Measurements from ENCODE around the gene TSHZ2. TPM values are rescaled to one million over a fixed set of nuclear protein-coding genes. Genes with fewer than 3 reads are reported as not detected.

The TSHZ2 gene
- polyA plus RNA-seq, 1 donor from 2014 or later: 4.6 TPM

DNA sequence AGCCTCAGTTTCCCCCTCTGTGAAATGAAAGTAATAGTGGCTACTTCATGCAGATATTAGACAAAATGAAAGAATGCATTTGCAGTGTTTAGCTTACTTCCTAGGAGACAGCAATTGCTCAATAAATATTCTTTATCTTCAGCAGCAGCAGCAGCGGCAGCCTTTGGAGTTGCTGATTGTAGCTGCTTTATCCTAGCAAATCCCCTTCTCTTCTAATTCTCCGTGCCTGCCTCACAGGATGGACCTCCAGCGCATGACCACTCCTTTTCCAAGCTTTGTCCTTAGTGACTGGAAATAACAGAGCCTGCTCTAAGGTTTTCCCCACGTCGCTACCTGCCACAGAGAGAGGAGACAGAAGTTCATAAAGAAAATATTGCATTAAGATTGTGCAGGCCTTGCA lies 279.8 kb downstream of the TSHZ2 start:
- H3K9me2 ChIP-seq (ENCODE audit: insufficient read depth, low read length): no peaks in the 10 kb centered on the region
- no peaks in the 10 kb centered on the region for H3F3A ChIP-seq (ENCODE audit: insufficient read depth, low read length, poor library complexity, severe bottlenecking)
- TF ChIP-seq EP300 (conservative IDR thresholded peaks at IDR 0.05; ENCODE audit: poor library complexity, severe bottlenecking) (no peak), SMC3 (conservative IDR thresholded peaks at IDR 0.05; ENCODE audit: poor library complexity) (no peak), MXI1 (conservative IDR thresholded peaks at IDR 0.05; ENCODE audit: poor library complexity, severe bottlenecking) (no peak)
- no peak overlapping the region for H3K9ac ChIP-seq (ENCODE audit: low read length)
- no peak overlapping the region for H3K4me2 ChIP-seq (ENCODE audit: low read length)
- no peak overlapping the region for H3K4me3 ChIP-seq (ENCODE audit: low read length)
- no peaks in the 10 kb centered on the region for H4K20me1 ChIP-seq (ENCODE audit: insufficient read depth)
- H3K27ac ChIP-seq (ENCODE audit: low read length): no peak overlapping the region
- no peak overlapping the region for H2AFZ ChIP-seq (ENCODE audit: low read depth, low read length)
- no peaks in the 10 kb centered on the region for H3K27me3 ChIP-seq (ENCODE audit: insufficient read depth, low read depth, low read length)
- no peaks in the 10 kb centered on the region for H3K79me2 ChIP-seq (replicated peaks; ENCODE audit: insufficient read depth, low read length)
- no peaks in the 10 kb centered on the region for H3K9me3 ChIP-seq (ENCODE audit: low read length)
- peaks cover 4% of the 10 kb centered on the region for H3K36me3 ChIP-seq (ENCODE audit: insufficient read depth, low read length)

DNA sequence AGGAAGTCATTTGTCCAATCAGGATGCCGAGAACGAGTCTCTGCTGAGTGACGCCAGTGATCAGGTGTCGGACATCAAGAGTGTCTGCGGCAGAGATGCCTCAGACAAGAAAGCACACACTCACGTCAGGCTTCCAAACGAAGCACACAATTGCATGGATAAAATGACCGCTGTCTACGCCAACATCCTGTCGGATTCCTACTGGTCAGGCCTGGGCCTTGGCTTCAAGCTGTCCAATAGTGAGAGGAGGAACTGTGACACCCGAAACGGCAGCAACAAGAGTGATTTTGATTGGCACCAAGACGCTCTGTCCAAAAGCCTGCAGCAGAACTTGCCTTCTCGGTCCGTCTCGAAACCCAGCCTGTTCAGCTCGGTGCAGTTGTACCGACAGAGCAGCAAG lies 281.5 kb downstream of the TSHZ2 start:
- no peaks in the 10 kb centered on the region for H3K9me3 ChIP-seq (ENCODE audit: low read length)
- no peaks in the 10 kb centered on the region for H3F3A ChIP-seq (ENCODE audit: insufficient read depth, low read length, poor library complexity, severe bottlenecking)
- no peak overlapping the region for H3K27ac ChIP-seq (ENCODE audit: low read length)
- no peak overlapping the region for H3K4me2 ChIP-seq (ENCODE audit: low read length)
- no peak overlapping the region for H3K9ac ChIP-seq (ENCODE audit: low read length)
- no peak overlapping the region for H2AFZ ChIP-seq (ENCODE audit: low read depth, low read length)
- H3K4me3 ChIP-seq (ENCODE audit: low read length): no peak overlapping the region
- H3K79me2 ChIP-seq (replicated peaks; ENCODE audit: insufficient read depth, low read length): no peaks in the 10 kb centered on the region
- H3K36me3 ChIP-seq (ENCODE audit: insufficient read depth, low read length): peaks cover 8% of the 10 kb centered on the region
- TF ChIP-seq TAF1 (IDR thresholded peaks at IDR 0.05; ENCODE audit: low read depth) (no peak), RAD21 (conservative IDR thresholded peaks at IDR 0.05) (no peak), SMC3 (conservative IDR thresholded peaks at IDR 0.05; ENCODE audit: poor library complexity) (no peak), MXI1 (conservative IDR thresholded peaks at IDR 0.05; ENCODE audit: poor library complexity, severe bottlenecking) (no peak), EZH2 (IDR thresholded peaks at IDR 0.05; ENCODE audit: borderline replicate concordance, insufficient read depth, low read length, poor library complexity, severe bottlenecking) (no peak), EP300 (conservative IDR thresholded peaks at IDR 0.05; ENCODE audit: poor library complexity, severe bottlenecking) (no peak), POLR2AphosphoS5 (IDR thresholded peaks at IDR 0.05) (no peak)
- TF ChIP-seq, protein P1, sequence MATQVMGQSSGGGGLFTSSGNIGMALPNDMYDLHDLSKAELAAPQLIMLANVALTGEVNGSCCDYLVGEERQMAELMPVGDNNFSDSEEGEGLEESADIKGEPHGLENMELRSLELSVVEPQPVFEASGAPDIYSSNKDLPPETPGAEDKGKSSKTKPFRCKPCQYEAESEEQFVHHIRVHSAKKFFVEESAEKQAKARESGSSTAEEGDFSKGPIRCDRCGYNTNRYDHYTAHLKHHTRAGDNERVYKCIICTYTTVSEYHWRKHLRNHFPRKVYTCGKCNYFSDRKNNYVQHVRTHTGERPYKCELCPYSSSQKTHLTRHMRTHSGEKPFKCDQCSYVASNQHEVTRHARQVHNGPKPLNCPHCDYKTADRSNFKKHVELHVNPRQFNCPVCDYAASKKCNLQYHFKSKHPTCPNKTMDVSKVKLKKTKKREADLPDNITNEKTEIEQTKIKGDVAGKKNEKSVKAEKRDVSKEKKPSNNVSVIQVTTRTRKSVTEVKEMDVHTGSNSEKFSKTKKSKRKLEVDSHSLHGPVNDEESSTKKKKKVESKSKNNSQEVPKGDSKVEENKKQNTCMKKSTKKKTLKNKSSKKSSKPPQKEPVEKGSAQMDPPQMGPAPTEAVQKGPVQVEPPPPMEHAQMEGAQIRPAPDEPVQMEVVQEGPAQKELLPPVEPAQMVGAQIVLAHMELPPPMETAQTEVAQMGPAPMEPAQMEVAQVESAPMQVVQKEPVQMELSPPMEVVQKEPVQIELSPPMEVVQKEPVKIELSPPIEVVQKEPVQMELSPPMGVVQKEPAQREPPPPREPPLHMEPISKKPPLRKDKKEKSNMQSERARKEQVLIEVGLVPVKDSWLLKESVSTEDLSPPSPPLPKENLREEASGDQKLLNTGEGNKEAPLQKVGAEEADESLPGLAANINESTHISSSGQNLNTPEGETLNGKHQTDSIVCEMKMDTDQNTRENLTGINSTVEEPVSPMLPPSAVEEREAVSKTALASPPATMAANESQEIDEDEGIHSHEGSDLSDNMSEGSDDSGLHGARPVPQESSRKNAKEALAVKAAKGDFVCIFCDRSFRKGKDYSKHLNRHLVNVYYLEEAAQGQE (IDR thresholded peaks at IDR 0.05; ENCODE audit: borderline replicate concordance): no peak
- TF ChIP-seq, protein P2, sequence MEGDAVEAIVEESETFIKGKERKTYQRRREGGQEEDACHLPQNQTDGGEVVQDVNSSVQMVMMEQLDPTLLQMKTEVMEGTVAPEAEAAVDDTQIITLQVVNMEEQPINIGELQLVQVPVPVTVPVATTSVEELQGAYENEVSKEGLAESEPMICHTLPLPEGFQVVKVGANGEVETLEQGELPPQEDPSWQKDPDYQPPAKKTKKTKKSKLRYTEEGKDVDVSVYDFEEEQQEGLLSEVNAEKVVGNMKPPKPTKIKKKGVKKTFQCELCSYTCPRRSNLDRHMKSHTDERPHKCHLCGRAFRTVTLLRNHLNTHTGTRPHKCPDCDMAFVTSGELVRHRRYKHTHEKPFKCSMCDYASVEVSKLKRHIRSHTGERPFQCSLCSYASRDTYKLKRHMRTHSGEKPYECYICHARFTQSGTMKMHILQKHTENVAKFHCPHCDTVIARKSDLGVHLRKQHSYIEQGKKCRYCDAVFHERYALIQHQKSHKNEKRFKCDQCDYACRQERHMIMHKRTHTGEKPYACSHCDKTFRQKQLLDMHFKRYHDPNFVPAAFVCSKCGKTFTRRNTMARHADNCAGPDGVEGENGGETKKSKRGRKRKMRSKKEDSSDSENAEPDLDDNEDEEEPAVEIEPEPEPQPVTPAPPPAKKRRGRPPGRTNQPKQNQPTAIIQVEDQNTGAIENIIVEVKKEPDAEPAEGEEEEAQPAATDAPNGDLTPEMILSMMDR (IDR thresholded peaks at IDR 0.05; ENCODE audit: poor library complexity, severe bottlenecking): no peak
- no peaks in the 10 kb centered on the region for H4K20me1 ChIP-seq (ENCODE audit: insufficient read depth)
- H3K27me3 ChIP-seq (ENCODE audit: insufficient read depth, low read depth, low read length): no peaks in the 10 kb centered on the region
- no peaks in the 10 kb centered on the region for H3K9me2 ChIP-seq (ENCODE audit: insufficient read depth, low read length)
